HG02588 (cell line): ENCODE results near the gene DRAXIN.

ENCODE experiments used
- ATAC-seq: cut with Tn5 transposase; IDR thresholded peaks from one replicate; pipeline ENCODE4 v1.9.1; 2021; ENCODE audit warnings: mild to moderate bottlenecking, moderate library complexity; ENCODE audit not compliant: unreplicated experiment

Gene DRAXIN

DNA sequence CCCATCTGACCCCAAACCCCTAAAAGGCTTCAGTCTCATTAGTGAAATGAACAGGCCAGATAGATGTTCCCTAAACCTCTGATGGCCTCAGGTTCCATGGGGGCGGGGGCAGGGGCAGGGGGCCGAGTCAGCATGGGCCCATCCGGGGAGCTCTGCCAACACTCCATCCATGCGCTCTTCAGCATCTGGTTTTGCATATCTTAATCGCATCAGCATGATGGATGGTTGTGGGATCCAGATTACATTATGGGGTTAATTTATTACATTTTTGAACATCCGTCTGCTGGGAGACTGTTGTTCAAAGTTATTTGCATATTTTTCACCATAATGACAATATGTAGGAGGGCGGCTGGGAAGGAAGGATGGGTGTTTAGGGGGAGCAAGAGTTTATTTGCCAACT, 7.4 kb upstream of the DRAXIN start:
- no peak for ATAC-seq

DNA sequence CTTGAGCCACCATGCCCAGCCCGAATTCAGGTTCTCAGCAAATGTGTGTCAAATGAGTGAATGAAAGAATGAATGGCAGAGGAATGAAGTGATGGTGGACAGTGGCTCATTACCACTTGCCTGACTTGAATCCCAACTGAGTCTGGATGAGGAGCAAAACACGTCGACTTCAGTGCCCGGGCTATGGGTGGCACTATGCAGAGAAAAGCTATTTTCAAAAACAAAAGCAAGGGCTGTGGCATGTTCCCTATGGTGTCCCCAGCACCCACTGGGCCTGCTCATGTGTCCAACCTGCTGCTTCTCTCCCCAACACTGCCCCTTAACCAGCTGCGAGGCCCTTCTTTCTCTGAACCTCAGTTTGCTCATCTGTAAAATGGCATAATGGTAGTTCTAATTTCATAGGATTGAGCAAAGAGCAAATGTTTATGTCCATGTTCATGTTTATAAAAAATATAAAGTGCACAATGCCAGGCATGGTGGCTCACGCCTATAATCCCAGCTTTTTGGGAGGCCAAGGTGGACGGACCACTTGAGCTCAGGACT, 6.2 kb upstream of the DRAXIN start:
- ATAC-seq: no peak

DNA sequence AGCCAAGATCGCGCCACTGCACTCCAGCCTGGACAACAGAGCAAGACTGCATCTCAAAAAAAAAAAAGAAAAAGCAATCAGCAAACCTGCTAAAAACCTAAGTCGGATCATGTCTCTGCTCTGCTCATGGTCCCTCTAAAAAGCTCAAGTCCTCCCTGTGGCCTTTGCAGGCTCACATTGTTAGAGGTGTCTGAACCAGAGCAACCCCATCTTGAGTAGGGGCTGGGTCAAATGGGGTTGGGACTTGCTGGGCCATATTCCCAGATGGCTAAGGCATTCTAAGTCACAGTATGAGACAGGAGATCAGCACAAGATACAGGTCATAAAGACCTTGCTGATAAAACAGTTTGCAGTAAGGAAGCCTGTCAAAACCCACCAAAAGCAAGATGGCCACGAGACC, 3.0 kb upstream of the DRAXIN start:
- no peak for ATAC-seq

DNA sequence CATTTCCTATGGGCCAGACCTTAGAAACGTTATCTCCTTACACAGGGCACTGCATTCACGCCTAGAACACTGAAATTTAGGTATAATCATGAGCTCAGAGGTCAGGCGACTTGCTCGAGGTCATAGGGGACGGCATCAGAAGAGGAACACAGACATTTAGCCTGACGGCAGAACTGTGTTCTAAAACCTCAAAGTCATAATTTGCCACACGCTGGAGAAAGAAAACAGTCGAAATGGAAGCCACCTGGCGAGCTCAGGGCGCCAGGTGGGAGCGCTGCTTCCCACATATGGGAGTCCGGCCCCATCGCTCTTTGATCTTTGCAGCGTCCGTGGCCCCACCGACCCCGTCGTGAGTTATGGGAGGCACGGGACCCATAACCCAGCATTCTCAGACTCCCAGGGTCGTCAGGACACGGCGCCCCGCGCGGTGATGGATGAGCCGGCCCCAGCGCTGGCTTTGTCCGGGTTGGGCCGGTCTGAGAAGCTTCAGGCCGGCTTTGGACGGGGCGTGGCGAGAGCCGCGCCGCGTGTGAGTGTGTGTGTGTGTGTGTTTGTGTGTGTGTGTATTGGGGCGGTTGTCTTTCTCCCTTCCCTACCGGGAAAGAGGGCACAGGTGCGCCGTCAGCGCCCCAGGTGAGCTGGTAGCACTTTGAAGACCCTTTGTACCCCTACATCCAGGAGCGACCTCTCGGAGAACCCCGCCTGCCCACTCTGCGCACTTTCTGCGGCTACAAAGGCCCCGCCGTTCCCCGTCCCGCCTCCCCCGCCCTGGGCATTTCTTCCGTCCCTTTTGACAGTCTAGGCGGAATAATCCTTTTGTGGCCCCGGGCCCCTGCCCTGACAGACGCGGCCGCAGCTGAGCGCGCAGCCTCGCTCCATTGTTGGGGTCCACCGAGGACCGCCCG, 861 bp upstream of the DRAXIN start:
- ATAC-seq: no peak

DNA sequence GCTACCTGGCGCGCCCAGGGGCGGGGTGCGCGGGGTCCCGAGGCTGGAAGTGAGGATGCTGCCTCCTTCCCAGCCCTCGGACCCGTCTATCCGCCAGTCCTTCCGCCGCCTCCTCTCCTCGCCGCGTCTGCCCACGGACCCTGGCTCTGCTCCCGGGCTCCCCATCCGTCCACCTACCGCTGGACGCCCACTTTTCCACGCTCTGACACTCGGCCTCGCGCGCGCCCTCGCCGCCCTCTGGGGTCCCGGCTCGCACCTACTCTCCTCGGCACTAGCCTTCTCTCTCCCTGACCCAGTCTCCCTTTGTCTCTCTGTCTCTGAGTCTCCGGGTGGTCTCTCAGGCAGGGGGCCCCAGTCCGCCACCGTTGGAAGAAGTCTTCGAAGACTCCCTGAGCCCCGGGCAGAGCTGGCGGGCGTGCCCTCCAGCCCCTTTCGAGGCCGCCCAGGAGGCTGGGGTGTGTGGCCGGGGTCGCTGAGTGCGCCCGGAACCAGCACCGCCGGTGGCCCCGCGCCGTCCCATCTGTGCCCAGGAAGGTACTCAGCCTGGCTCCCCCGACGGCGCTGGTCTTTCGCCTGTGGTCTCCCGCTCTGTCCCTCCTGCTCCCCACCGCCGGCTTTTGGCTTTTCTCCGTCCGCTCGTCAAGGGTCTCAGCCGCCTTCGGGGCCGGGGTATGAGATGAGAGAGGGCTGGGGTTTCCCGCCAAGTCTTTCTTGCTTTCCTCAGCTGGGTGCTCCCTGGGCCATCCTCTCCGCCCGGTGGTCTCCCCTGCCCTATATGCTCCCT, 610 bp downstream of the DRAXIN start:
- ATAC-seq: no peak

DNA sequence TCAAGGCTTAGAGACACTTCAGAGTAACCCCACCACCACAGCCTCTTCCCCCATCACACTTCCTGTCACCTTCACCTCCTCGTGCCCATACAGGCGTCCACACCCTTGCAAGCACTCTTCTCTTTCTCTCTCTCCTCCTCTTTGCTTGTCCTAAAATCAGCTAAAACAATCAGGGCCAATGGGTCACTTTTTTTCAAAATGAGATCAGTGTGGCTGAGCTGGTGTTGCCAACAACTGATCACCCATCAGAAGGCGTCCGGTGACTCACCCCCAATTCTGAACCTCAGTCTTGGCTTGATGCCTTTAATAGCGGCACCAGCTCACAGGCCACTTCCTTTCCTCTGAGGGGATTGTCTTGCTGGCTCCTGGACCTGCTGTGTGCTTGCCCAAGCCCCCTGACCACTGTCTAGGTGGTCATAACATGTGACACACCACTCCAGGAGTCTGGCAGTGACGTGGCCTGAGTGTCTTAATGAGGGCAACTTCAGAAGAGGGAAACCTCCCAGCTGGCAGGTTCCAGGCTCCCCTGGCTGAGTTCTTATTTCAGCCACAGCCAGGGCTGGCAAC, 1.6 kb downstream of the DRAXIN start:
- no peak for ATAC-seq

DNA sequence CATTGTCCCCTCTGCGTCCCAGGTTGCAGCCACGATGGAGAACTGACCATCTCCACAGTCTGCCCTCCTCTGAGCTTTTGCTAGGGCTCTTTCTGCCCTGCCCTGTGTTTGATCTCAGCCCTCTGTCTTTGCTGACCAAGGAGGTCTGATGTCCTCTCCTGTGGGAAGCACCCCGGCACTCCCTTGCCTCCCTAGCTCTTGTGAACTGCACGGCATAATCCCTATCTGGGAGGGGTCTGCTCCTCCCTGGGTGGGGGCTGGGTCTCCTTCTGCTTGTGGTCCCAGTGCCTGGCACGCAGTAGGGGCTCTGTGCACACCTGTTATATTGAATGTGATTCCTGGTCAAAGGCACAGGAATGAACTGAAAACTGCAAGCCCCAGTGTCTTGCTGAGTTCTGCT, 2.4 kb downstream of the DRAXIN start:
- ATAC-seq: no peak

DNA sequence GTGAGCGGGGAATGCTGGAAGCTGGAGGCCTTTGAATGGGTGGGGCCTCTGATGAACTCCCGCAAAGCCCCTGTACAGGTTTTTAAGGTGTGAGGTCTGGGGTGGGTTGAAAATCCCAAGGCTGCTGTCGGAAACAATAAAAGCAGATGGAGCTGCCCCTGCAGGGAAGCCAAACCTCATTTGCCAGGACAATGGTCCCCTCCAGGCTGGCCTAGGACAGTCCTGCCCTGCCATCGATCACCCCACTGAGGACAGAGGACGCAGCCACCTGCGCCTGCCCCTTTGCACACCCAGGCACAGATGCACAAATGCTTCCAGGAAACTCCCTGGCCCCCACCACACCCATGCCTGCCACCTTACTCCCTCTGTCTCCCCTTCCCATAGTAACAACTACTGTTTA, 4.4 kb downstream of the DRAXIN start:
- no peak for ATAC-seq

DNA sequence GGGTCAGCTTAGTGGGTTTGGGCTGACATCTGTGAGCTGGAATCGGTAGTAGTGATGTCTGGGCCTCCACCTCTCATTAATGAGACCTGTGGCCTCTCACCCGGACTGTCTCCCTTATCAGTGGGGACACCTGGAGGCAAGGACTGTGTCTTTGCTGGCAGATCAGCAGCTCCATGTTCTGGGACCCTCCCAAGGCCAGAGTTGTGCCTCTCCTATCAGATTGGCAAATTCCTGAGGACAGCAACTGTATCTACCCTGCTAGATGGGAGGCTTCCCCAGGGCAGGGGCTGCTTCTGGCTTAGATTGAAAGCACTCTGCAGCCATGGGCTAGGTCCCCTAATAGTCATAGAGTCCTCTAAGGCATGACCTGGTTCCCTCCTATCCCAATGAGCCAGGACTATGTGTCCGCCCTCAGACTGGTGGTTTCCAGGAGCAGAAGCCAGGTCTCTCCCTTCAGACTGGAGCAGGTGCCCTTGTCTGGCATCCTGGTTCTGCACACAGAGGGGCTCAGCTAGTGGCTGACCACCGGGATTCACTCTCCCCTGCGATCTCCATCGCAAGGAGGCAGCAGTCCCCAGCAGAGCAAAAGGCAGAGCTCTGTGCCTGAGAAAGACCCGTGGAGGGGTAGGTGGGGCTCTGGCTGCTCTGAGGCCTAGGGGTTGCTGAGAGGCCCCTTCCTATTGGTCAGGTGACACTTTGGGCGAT, 5.8 kb downstream of the DRAXIN start:
- no peak for ATAC-seq

DNA sequence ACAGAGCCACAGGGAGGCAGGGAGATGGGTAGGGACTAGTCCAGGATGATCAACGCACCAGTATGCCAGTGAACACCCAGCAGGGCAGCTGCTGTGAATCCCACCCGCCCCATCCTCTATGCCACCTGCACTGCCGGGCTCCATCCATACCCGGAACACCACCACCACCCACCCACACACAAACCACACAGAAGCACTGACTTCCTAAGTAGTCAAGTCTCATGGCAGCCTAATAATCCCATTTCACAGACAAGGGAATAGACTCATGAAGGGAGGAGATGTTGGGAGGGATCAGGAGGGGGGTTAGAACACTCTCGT, 6.3 kb downstream of the DRAXIN start:
- no peak for ATAC-seq

DNA sequence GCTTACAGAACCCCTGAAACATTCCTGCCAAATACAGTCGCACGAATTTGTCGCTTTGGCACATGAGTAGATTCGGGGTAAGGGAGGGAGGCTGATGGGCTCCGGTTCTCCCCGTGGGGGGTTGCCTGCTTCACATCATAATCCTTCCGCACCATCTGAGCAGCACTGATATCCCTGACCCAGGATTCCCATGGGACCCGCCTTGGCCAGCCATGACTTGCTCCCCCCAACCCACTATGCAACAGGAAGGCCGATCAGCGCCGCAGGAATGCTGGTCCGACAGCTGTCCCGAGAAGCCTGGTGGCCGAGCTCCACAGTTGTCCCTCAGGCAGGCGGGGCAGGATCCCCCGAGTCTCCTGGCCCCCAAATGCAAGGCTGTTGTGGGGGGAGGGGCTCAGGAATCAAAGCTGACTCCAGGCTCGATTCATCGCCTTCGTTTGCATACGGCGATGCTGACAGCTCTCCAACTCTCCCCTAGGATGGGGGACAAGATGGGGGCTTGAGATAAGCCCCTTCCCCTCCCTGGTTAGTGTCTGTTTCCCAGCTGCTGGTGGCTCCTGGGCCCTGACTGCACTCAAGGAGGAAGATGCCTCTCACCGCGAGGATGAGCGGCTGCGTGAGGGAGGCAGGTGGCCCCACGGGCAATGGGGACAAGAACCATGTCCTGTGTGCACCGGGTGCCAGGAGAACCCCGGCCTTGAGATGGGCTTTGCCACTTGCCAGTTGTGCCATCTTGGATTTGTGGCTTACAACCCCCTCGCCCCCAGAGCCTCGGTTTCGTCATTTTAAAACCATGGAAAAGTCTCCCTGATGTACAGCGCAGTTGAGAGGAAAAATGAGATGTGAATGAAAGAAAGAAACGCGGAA, 9.3 kb downstream of the DRAXIN start:
- no peak for ATAC-seq

DNA sequence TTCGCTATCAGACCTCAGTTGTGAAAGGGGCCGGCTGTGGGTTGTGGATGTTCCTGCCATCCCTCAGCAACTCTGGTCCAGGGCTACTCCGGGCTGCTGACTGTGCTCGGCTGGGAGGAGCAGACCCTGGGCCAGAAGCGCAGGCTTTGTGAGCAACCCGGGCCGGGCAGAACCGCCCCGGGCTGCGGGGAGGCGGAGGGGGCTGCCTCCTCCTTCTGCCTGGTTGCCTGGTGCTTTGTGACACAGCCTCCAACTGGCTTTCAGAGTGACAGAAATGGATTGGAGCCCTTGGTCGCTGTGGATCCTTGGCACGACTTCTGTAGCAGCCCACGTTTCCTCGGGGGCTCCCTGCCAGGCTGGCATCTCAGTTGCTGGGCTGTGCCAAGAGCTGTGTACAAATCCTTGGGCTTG, 10.0 kb downstream of the DRAXIN start:
- no peak for ATAC-seq

DNA sequence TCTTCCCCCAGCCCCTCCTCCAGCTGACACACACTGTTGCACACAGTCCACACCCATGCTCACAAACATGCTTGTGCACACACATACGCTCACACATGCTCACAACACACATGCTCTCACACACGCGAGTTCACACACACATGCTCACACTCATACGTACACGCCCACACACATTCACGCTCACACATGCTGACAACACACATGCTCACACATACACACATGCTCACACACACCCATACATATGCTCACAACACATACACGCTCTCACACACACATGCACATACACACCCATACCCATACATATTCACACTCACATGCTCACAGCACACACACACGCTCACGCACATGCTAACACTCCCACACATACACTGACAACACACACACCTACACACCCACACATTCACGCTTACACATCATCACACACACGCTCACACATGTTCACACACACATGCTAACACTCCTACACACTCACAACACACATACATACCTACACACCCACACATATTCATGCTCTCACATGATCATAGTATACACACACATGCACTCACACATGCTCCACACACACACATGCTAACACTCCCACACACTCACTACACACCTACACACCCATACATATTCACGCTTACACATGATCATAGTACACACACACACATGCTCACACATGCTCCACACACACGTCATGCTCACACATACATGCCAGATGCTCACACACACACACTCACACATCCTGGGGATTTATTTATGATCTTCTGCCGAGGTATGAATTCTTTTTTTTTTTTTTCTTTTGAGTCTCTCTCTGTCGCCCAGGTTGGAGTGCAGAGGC, 10.7 kb downstream of the DRAXIN start:
- ATAC-seq: no peak

DNA sequence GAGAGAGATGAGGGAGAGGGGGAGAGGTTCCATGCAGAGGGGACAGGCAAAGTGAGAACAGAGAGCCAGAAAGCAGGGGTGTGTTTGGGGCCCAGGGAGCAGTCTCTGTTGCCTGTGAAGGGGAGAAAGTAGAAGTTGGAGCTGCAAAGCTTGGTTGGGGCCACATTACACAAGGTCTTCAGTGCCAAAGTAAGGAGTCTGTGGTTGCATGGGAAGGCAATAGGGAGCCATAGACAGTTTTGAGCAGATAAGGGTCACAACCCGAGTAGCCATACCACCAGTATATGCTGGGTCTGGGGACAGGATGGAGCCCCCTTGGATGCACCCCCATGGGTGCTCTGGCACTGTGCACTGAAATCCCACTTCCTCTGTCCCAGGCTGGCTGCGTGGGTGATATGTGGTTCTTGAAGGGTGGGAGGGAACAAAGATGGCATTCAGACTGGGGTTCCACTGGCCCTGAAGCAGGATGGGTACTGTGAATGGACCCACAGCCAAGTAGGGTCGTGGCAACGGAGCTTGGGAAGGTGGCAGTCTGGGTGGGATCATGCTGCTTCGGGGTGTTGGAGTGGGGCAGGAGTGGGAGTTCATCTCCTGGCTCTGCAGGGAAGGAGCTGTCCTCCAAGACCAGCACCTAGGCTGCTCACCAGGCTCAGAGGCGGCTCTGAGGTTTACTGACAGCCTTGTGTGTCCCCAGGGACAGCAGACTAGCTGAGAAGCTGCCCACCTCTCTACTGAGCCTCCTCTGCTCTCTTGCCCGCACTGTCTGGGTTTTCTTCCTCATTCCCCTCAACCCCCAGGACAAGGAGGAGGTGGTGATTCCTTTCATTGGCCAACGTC, 12.1 kb downstream of the DRAXIN start:
- ATAC-seq: no peak

DNA sequence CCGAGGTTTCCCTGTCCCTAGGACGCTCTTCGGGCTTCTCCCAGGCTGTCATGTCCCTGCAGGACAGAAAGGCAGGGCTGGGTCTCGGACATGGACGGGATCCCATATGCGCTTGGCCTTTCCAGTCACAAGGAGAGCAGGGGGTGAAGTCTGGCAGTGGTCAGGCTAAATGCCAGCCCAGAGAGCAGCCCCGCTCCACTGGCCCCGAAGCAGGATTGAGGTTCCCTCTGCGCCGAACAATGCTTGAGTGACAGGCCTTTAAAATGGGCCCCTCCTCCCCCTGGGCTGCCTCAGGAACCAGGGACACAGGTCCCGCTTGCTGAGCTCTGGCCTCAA, 12.7 kb downstream of the DRAXIN start:
- no peak for ATAC-seq

DNA sequence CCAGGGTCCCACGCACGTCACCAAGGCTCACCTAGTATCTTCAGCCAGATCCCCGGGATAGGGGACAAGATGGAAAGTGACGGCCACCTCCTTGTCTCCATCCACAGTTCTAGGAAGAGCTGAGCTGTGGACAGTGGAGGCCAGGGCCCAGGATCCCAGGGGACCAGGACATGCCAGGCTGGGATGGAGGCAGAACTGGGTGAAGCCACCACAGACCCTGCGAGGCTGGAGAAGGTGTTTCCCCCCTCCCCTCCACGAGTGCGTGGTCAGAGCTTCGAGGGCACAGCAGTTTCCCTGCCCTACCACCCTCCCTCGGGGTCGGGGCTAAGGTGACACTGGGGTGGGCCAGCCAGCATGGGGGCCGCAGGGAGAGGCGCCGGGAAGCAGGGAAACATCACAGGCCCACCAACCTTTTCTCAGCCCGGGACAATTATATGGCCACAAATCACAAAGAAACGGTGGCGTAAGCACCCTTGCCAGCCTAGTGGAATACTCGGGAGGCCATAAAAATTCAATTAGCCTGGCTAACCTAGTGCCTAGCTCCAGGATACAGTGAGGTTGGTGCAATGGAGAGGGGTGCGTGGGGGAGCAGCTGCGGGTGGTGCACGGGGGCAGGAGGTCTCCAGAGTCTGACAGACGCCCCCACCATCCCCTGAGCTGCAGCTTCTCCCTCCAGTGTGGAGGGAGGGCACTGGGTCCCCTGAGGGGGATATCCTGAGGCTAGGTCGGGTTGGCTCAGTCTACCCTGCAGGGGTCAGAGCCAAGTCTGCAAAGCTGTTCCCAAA, 13.4 kb downstream of the DRAXIN start:
- no peak for ATAC-seq

DNA sequence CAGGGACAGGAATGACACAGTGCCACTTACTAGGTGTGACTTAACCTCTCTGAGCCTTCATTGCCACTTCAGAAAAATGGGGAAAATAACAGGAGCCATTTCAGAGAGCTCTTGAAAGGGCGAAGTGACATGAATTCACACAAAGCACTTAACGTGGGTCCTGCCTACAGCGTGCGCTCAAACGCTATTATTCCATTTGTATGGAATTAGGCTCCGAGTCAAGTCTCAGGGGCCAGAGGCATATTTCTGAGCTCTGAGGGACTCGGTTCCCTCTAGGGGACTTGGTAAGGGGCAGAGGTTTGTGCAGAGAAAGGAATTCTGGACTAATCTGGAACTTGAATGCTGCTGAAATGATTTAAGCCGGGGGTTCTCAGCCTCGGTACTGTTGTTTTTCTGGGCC, 14.1 kb downstream of the DRAXIN start:
- ATAC-seq: no peak

DNA sequence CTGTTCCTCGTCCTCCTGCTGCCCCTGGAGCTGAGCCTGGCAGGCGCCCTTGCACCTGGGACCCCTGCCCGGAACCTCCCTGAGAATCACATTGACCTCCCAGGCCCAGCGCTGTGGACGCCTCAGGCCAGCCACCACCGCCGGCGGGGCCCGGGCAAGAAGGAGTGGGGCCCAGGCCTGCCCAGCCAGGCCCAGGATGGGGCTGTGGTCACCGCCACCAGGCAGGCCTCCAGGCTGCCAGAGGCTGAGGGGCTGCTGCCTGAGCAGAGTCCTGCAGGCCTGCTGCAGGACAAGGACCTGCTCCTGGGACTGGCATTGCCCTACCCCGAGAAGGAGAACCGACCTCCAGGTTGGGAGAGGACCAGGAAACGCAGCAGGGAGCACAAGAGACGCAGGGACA, 14.8 kb downstream of the DRAXIN start:
- no peak for ATAC-seq
